22Rv1 (cell line): ENCODE data around the gene ZNF416.

Source experiments
- CTCF ChIP-seq: fragments of 450-650 bp; IDR thresholded peaks from 2 replicates; pipeline ENCODE4 v1.5.1; 2017; ENCODE audit warnings: mild to moderate bottlenecking
- ZFX ChIP-seq: fragments of 450-650 bp; IDR thresholded peaks from 2 replicates; pipeline ENCODE4 v1.6.1; 2017; ENCODE audit warnings: antibody characterized with exemption, borderline replicate concordance

- TF ChIP-seq CTCF (no peak), ZFX (no peak)
Observed at GRCh38 chr19:57558525-57558924, 20.2 kb downstream of the ZNF416 start.
